ENCODE measurements around the gene MOGAT3. TPM values are rescaled to one million over a fixed set of nuclear protein-coding genes. Genes with fewer than 3 reads are reported as not detected.

Gene MOGAT3
- total RNA-seq, 1 donor from 2014 or later: 12.0 TPM

- DNase-seq (ENCODE audit: low spot score): no peak
- no peak for ATAC-seq
These were observed 33.8 kb upstream of the MOGAT3 start for GRCh38 chr7:101234636-101235035.

- DNase-seq (ENCODE audit: low spot score) (no peak), ATAC-seq (no peak)
These were observed 33.2 kb upstream of the MOGAT3 start for GRCh38 chr7:101233907-101234547.

- DNase-seq (ENCODE audit: low spot score) (peak; percentile 69), ATAC-seq (peak; percentile 71)
These were observed 31.5 kb upstream of the MOGAT3 start for GRCh38 chr7:101232141-101232850.

- ATAC-seq: peak; percentile 72
These were observed 30.8 kb upstream of the MOGAT3 start for GRCh38 chr7:101231644-101232043.

GRCh38 chr7:101226721-101227120 lies 25.9 kb upstream of the MOGAT3 start:
- ATAC-seq: no peak
- no peak for DNase-seq (ENCODE audit: low spot score)

More at GRCh38 chr7:101231644-101232043, 30.8 kb upstream of the MOGAT3 start:
- DNase-seq (ENCODE audit: low spot score): peak; percentile 68

GRCh38 chr7:101225650-101226049 lies 24.8 kb upstream of the MOGAT3 start:
- ATAC-seq (no peak), DNase-seq (ENCODE audit: low spot score) (no peak)

GRCh38 chr7:101223528-101223927 lies 22.7 kb upstream of the MOGAT3 start:
- DNase-seq (ENCODE audit: low spot score): no peak
- no peak for ATAC-seq

- ATAC-seq: no peak
- DNase-seq (ENCODE audit: low spot score): no peak
These were observed 21.5 kb upstream of the MOGAT3 start for GRCh38 chr7:101222275-101222830.

- DNase-seq (ENCODE audit: low spot score): peak; percentile 86
- ATAC-seq: peak; percentile 38
These were observed 19.5 kb upstream of the MOGAT3 start for GRCh38 chr7:101220295-101220694.

- ATAC-seq: peak; percentile 42
These were observed 17.6 kb upstream of the MOGAT3 start for GRCh38 chr7:101218236-101219125.

GRCh38 chr7:101217388-101218235 lies 16.8 kb upstream of the MOGAT3 start, which contains the start of the genes PLOD3 and ZNHIT1:
TSS of gene PLOD3 (minus strand) at chr7:101217581. CDS start at chr7:101217274, 307 bp downstream.
TSS of gene ZNHIT1 (plus strand) at chr7:101218165. CDS start at chr7:101218196, 31 bp downstream.
- ATAC-seq (peak; percentile 85), DNase-seq (ENCODE audit: low spot score) (peak; percentile 97)

More at GRCh38 chr7:101218236-101219125, 17.6 kb upstream of the MOGAT3 start:
- no peak for DNase-seq (ENCODE audit: low spot score)

GRCh38 chr7:101216860-101217387 lies 16.1 kb upstream of the MOGAT3 start:
- DNase-seq (ENCODE audit: low spot score): no peak
- peak; percentile 0 for ATAC-seq

- DNase-seq (ENCODE audit: low spot score) (no peak), ATAC-seq (no peak)
These were observed 15.4 kb upstream of the MOGAT3 start for GRCh38 chr7:101216001-101216859.

GRCh38 chr7:101212014-101212413 lies 11.2 kb upstream of the MOGAT3 start:
- no peak for ATAC-seq
- no peak for DNase-seq (ENCODE audit: low spot score)

GRCh38 chr7:101211501-101211900 lies 10.7 kb upstream of the MOGAT3 start:
- no peak for DNase-seq (ENCODE audit: low spot score)
- ATAC-seq: no peak

GRCh38 chr7:101210143-101210542 lies 9.3 kb upstream of the MOGAT3 start:
- DNase-seq (ENCODE audit: low spot score) (no peak), ATAC-seq (no peak)

GRCh38 chr7:101208794-101209193 lies 8.0 kb upstream of the MOGAT3 start:
- DNase-seq (ENCODE audit: low spot score) (no peak), ATAC-seq (no peak)

GRCh38 chr7:101207459-101207858 lies 6.6 kb upstream of the MOGAT3 start:
- DNase-seq (ENCODE audit: low spot score) (no peak), ATAC-seq (no peak)

- ATAC-seq (no peak), DNase-seq (ENCODE audit: low spot score) (no peak)
These were observed 5.8 kb upstream of the MOGAT3 start for GRCh38 chr7:101206665-101207042.
